22Rv1 (cell line): ENCODE measurements around the gene COL18A1.

Experiments used
- H3K27ac ChIP-seq: fragments of 450-650 bp; 2 replicates; pipeline ENCODE4 v1.5.1; 2017
- ZFX ChIP-seq: fragments of 450-650 bp; IDR thresholded peaks from 2 replicates; pipeline ENCODE4 v1.6.1; 2017; ENCODE audit warnings: antibody characterized with exemption, borderline replicate concordance
- TF ChIP-seq, protein P1 (sequence below): fragments of 450-650 bp; IDR thresholded peaks from 2 replicates; pipeline ENCODE4 v1.5.1; 2017; ENCODE audit warnings: mild to moderate bottlenecking

COL18A1 gene

DNA sequence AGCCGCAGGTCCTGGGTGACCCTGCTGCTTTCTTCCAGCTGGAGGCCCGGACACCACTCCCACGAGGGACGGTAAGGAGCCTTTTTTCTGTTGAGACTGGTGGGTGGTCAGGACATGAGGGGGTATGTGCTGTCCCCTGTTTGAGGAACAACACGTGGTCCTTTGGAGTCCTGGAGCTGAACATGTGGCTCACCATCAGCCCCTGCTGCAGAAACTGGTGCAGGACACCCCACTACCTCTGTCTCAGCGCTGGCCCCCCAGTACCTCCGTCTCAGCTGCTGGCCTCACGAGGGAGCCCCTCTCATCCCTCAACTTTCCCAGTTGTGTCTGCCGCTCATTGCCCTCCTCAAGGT, 102.5 kb downstream of the COL18A1 start:
- H3K27ac ChIP-seq: no peak overlapping the region
- TF ChIP-seq, protein P1, sequence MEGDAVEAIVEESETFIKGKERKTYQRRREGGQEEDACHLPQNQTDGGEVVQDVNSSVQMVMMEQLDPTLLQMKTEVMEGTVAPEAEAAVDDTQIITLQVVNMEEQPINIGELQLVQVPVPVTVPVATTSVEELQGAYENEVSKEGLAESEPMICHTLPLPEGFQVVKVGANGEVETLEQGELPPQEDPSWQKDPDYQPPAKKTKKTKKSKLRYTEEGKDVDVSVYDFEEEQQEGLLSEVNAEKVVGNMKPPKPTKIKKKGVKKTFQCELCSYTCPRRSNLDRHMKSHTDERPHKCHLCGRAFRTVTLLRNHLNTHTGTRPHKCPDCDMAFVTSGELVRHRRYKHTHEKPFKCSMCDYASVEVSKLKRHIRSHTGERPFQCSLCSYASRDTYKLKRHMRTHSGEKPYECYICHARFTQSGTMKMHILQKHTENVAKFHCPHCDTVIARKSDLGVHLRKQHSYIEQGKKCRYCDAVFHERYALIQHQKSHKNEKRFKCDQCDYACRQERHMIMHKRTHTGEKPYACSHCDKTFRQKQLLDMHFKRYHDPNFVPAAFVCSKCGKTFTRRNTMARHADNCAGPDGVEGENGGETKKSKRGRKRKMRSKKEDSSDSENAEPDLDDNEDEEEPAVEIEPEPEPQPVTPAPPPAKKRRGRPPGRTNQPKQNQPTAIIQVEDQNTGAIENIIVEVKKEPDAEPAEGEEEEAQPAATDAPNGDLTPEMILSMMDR: no peak
- TF ChIP-seq ZFX: no peak

DNA sequence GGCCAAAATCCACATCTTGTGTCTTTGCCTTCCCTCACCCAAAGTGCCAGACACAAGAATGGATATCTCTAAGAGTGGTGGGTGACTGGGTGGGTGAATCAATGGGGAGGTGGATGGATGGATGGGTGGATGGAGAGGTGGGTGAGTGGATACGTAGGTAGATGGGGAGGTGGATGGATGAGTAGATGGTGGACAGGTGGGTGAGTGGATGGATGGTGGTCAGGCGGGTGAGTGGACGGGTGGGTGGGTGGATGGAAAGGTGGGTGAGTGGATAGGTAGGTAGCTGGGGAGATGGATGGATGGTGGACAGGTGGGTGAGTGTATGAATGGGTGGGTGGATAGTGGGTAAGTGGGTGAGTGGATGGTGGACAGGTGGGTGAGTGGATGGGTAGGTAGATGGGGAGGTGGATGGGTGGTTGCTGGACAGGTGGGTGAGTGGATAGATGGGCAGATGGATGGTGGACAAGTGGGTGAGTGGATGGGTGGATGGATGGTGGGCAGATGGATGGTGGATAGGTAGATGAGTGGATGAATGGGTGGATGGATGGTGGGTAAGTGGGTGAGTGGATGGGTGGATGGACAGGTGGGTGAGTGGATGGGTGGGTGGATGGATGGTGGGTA, 103.0 kb downstream of the COL18A1 start:
- no peak overlapping the region for H3K27ac ChIP-seq
- TF ChIP-seq, protein P1: no peak
- TF ChIP-seq ZFX: no peak

DNA sequence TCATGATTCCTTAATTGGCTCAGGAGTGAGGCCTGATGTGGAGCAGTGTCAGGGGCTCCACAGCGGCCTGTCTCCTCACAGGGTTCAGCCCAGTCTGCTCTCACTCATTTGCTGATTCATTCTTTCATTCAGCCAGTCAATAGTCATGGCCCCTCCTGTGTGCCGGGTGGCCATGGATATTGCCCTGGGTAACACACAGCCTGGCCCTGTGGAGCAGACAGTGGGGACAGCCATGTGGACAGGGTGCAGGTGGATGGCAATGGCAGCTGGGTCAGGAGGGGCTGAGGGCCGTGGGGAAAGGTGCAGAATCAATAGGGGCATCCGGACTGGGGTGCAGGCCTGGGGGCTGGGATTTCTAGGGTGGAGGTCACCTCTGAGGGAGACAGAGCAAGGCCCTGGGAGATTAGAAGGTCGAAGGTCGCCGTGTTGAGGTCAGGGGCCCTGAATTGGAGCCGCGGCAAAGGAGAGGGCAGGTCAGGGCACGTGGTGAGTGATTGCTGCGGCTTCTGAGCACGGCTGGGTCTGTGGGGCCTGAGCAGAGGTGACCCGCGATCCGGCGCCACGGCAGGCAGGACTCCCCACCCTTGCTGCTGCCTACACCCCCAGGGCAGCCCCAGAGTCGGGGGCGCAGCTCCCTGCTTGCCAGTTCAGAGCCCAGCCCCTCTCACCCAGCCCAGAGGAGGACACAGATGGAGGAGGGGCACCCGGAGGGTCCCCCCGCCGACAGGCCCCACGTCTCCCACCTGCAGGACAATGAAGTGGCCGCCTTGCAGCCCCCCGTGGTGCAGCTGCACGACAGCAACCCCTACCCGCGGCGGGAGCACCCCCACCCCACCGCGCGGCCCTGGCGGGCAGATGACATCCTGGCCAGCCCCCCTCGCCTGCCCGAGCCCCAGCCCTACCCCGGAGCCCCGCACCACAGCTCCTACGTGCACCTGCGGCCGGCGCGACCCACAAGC, 103.9 kb downstream of the COL18A1 start:
- TF ChIP-seq ZFX: no peak
- TF ChIP-seq, protein P1: no peak
- H3K27ac ChIP-seq: no peak overlapping the region

DNA sequence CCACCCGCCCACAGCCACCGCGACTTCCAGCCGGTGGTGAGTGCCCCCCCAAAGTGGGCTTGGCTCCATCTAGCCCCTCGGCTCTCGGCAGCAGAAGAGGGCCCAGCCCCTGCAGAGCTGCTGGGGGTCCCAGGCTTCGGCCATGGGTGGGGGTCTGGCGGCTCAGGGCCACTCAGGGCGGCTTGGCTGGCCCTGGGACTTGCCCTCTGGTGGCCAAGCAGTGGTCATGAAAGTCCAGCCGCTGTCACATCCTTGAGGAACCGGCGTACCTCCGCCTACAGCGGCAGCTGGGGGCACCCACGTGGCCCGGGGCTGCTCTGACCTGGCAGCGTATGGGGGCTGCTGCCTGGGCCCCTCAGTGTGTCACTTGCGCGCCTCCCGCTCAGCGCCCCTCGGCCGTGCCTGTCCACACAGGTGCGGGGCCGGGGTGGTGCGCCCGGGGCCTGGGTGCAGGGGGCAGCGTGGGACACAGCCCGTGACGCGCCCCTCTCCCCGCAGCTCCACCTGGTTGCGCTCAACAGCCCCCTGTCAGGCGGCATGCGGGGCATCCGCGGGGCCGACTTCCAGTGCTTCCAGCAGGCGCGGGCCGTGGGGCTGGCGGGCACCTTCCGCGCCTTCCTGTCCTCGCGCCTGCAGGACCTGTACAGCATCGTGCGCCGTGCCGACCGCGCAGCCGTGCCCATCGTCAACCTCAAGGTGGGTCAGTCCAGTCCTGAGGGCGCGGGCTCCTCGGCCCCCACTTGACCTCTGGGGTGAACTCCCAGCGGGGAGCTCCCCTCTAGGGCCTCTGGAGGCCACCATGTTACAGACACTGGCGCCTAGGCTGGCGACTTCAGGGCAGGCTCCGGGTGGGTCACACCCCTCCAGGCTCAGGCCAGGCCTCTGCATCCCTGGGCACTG, 104.9 kb downstream of the COL18A1 start:
- no peak for TF ChIP-seq ZFX
- TF ChIP-seq, protein P1: peak; percentile 26
- H3K27ac ChIP-seq: no peak overlapping the region

DNA sequence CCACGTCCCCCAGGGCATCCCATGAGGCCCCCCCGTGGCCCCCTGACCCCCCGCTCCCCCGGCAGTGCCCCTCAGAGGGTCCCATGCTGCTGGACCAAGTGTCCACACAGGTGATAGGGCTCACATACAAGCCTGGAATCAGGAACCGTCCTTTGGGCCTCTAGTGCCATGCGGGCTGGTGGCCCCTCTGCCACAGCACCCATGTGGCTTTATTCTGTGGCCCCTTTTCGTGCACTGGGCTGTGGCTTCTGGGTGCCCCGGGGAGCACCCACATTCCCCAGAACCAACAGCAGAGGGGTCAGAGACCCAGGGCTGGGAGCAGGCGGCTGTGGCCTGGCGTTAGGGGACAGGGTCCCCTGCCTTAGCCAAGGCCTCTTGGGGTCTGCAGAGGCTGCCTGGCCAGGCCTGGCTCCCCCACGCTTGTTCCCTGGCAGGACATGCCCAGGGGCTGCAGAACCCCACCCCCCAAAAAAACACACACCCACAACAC, 105.5 kb downstream of the COL18A1 start:
- TF ChIP-seq, protein P1: no peak
- TF ChIP-seq ZFX: no peak

DNA sequence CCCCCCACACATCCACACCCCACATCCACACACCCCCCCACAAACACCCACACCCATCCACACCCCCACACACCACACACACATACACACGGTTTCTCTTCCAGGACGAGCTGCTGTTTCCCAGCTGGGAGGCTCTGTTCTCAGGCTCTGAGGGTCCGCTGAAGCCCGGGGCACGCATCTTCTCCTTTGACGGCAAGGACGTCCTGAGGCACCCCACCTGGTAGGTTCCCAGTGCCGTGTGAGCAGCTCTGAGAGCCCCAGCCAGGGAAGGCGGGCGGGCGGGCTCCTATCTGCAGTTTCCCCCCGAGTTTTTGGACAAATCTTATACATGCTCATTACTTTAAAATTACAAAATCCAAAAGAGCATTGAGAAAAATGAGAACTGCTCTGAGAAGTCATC, 106.0 kb downstream of the COL18A1 start:
- peak overlapping the region; percentile 94; the same call in 1 of the 2 replicates for H3K27ac ChIP-seq
- TF ChIP-seq ZFX: no peak
- TF ChIP-seq, protein P1: no peak

More for the DNA sequence above, 105.5 kb downstream of the COL18A1 start:
- no peak overlapping the region for H3K27ac ChIP-seq
